GM10266 (cell line): ENCODE data around the gene POR.
"Not testable (repeated sequence)": the region's sequence is repeated elsewhere in the genome, so short reads cannot be mapped to it uniquely, and the experiment has no call there.

Source experiments
- DNase-seq: peaks from one replicate; pipeline ENCODE4 v3.0.0; 2012; ENCODE audit errors: extremely low spot score
- TF ChIP-seq, protein P1 (sequence below): IDR thresholded peaks from 2 replicates; pipeline ENCODE4 v1.5.1; 2012; ENCODE audit warnings: mild to moderate bottlenecking, low read depth; ENCODE audit not compliant: control insufficient read depth, insufficient read depth; ENCODE audit errors: missing control alignments

Gene POR

DNA sequence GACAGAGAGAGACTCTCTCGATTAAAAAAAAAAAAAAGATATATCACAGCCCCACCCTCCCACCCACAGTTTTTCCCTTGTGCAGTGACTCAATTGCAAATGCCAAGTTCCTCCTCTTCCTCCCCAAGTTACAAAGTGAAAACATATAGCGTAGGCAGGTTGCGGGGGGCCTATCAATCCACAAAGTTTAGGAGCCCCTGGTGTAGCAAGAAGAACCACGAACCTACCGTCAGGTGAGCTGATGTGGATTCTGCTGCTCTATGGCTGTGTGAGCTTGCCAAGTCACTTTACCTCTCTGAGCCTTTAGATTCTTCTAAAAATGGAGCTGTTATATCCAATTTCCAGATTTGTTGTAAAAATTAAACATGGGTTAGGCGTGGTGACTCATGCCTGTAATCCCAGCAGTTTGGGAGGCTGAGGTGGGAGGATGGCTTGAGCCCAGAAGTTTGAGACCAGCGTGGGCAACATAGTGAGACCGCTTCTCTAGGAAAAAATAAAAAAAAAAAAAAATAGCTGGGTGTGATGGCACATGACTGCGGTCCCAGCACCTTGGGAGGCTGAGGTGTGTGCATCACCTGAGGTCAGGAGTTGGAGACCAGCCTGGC, 44.3 kb upstream of the POR start:
- DNase-seq = no peak
- TF ChIP-seq, protein P1, sequence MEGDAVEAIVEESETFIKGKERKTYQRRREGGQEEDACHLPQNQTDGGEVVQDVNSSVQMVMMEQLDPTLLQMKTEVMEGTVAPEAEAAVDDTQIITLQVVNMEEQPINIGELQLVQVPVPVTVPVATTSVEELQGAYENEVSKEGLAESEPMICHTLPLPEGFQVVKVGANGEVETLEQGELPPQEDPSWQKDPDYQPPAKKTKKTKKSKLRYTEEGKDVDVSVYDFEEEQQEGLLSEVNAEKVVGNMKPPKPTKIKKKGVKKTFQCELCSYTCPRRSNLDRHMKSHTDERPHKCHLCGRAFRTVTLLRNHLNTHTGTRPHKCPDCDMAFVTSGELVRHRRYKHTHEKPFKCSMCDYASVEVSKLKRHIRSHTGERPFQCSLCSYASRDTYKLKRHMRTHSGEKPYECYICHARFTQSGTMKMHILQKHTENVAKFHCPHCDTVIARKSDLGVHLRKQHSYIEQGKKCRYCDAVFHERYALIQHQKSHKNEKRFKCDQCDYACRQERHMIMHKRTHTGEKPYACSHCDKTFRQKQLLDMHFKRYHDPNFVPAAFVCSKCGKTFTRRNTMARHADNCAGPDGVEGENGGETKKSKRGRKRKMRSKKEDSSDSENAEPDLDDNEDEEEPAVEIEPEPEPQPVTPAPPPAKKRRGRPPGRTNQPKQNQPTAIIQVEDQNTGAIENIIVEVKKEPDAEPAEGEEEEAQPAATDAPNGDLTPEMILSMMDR = no peak

DNA sequence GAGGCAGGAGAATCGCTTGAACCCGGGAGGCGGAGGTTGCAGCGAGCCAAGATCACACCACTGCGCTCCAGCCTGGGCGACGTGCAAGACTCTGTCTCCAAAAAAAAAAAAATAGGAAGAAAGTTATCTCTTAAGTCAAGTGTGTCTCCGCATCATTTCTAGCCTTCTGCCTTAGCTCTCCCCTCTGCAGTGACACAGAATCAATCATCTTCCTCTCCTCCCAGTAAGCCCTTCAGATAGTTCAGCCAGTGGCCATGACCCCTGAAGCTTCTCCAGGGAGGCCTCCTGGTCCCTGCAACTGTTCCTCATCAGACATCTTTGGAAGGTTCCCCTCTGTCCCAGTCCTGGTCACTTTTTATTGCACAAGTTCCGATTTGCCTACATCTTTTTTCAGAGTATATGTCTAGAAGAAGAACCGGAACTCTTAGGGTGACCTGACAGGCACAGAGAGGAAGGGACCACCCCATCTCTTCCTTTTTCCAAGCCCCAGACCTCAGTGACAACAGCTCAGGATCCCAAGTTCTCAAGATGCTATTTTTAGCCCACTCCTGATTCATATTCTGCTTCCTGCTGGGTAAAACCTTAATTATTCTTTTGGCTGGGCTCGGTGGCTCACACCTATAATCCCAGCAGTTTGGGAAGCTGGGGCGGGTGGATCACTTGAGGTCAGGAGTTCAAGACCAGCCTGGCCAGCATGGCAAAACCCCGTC, 42.7 kb upstream of the POR start:
- TF ChIP-seq, protein P1 = no peak
- DNase-seq = no peak

DNA sequence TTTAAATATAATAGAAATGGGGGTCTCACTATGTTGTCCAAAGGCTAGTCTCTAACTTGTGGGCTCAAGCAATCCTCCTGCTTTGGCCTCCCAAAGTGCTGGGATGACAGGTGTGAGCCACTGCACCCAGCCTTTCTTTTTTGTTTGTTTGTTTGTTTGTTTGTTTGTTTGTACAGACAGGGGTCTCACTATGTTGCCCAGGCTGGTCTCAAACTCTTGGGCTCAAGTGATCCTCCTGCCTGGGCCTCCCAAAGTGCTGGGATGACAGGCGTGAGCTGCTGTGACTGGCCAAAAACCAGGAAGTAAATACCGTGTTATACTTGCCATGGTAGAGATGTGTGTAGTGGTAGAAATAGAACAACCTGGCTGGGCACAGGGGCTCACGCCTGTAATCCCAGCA, 40.8 kb upstream of the POR start:
- DNase-seq = not testable (repeated sequence)

DNA sequence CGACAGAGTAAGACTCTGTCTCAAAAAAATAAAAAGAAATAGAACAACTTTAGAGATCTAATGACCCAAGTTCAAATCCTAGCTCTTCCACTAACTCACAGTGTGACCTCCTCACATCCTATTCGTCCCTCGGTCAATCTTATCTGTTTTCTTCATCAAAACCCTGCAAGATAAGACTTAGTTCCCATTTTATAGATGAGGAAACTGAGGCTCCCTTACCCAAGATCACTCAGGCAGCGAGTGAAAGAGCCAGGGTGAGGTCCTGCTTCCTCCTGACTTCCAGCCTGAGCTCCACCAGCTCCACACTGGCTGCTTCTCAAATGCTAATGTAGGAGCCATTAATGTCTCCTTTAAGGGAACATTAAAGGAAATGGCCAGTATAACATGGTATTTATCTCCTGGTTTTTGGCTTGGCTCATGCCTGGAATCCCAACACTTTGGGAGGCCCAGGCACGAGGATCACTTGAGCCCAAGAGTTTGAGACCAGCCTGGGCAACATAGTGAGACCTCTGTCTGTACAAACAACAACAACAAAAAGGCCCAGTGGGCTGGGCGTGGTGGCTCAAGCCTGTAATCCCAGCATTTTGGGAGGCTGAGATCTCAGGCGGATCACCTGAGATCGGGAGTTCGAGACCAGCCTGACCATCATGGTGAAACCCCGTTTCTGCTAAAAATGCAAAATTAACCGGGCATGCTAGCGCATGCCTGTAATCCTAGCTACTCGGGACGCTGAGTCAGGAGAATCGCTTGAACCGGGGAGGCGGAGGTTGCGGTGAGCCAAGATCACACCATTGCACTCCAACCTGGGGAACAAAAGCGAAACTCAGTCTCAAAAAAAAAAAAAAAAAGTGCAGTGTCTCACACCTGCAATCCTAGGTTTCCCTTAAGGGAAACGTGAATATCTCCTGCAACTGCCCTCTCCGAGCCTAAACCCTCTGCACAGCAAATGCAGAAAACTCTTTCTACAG, 39.6 kb upstream of the POR start:
- DNase-seq = no peak
- TF ChIP-seq, protein P1 = no peak

DNA sequence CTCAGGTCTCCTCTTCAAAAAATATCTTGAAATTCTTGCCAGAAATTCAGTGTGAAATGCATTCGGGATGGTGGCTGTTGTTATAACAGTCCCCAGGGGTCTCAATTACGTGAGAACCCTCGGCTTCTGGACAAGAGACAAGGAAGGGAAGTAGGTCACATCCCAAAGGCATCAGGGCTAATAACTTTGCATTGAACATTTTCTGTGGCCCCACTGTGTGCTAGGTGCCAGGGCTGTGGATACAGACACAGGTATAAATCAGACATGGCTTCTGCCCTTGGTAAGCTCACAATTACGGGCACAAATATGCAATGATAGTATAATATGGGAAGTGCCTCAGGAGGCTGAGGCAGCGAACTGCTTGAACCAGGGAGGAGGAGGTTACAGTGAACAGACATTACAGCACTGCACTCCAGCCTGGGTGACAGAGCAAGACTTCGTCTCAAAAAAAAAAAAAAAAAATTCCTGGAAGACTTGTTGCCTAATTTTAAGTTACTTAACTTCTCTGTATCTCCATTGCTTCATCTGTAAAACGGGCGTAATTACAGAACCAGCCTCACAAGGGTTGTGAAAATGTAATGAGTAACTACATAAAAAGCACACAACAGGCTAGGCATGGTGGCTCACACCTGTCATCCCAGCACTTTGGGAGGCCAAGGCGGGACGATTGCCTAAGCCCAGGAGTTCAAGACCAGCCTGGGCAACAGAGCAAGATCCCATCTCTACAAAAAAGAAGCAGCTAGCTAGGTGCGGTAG, 38.7 kb upstream of the POR start:
- DNase-seq = no peak
- TF ChIP-seq, protein P1 = no peak

DNA sequence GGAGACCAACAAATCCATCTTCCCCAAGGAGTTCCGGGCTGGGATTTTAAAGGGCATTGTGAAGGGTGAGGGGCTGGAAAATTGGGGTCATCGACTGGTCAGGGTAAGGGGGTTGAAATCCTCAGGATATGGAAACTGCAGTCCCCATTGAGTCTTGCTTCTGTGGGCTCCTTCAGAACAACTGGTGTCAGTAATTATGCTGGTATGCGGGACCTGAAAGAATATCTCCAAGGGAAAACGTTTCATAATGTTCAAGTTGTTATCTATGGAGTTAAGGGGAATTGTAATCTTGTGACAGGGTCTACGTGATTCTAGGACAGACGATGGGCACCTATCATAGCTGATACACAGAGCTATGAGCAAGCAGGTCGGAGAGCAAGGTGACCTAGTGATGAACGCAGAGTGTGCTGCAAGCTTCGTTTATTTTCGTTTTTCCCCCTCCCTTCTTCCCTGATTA, 36.6 kb upstream of the POR start:
- no peak for DNase-seq
- TF ChIP-seq, protein P1 = no peak
